Measurements from ENCODE around the gene PER3. TPM values are rescaled to one million over a fixed set of nuclear protein-coding genes. Genes with fewer than 3 reads are reported as not detected.
"Not testable (repeated sequence)": the region's sequence is repeated elsewhere in the genome, so short reads cannot be mapped to it uniquely, and the experiment has no call there.

Gene PER3
- total RNA-seq, 1 experiment from 2014 or later = 2.5 TPM

- no peak for DNase-seq (ENCODE audit: low read depth)
Observed at GRCh38 chr1:7778133-7778628, 5.9 kb upstream of the PER3 start.

GRCh38 chr1:7780976-7781375, 3.1 kb upstream of the PER3 start:
- no peak for DNase-seq (ENCODE audit: low read depth)

- no peak for DNase-seq (ENCODE audit: low read depth)
Observed at GRCh38 chr1:7781501-7781900, 2.6 kb upstream of the PER3 start.

- DNase-seq (ENCODE audit: low read depth) = no peak
Observed at GRCh38 chr1:7781923-7782495, 2.1 kb upstream of the PER3 start.

GRCh38 chr1:7783178-7783711, 846 bp upstream of the PER3 start:
- DNase-seq (ENCODE audit: low read depth) = peak; percentile 54

GRCh38 chr1:7784492-7785071, 491 bp downstream of the PER3 start:
- no peak for DNase-seq (ENCODE audit: low read depth)

- no peak for DNase-seq (ENCODE audit: low read depth)
Observed at GRCh38 chr1:7785108-7785507, 1.0 kb downstream of the PER3 start.

GRCh38 chr1:7786795-7787194, 2.7 kb downstream of the PER3 start:
- DNase-seq (ENCODE audit: low read depth) = no peak

GRCh38 chr1:7789828-7790227, 5.7 kb downstream of the PER3 start:
- DNase-seq (ENCODE audit: low read depth) = no peak

GRCh38 chr1:7791027-7791426, 6.9 kb downstream of the PER3 start:
- not testable (repeated sequence) for DNase-seq (ENCODE audit: low read depth)

GRCh38 chr1:7795406-7795805, 11.3 kb downstream of the PER3 start:
- DNase-seq (ENCODE audit: low read depth) = no peak

- DNase-seq (ENCODE audit: low read depth) = no peak
Observed at GRCh38 chr1:7805460-7805859, 21.4 kb downstream of the PER3 start.

- DNase-seq (ENCODE audit: low read depth) = peak; percentile 43
Observed at GRCh38 chr1:7808253-7808844, 24.3 kb downstream of the PER3 start.

GRCh38 chr1:7809742-7810141, 25.7 kb downstream of the PER3 start:
- DNase-seq (ENCODE audit: low read depth) = no peak

GRCh38 chr1:7810395-7810794, 26.3 kb downstream of the PER3 start:
- DNase-seq (ENCODE audit: low read depth) = peak; percentile 89

GRCh38 chr1:7811476-7811875, 27.4 kb downstream of the PER3 start:
- no peak for DNase-seq (ENCODE audit: low read depth)

GRCh38 chr1:7813677-7814373, 29.7 kb downstream of the PER3 start:
- no peak for DNase-seq (ENCODE audit: low read depth)

- DNase-seq (ENCODE audit: low read depth) = no peak
Observed at GRCh38 chr1:7821282-7821681, 37.2 kb downstream of the PER3 start.

GRCh38 chr1:7824701-7825100, 40.6 kb downstream of the PER3 start:
- DNase-seq (ENCODE audit: low read depth) = no peak

- DNase-seq (ENCODE audit: low read depth) = no peak
Observed at GRCh38 chr1:7826363-7826762, 42.3 kb downstream of the PER3 start.

- DNase-seq (ENCODE audit: low read depth) = no peak
Observed at GRCh38 chr1:7827126-7827955, 43.2 kb downstream of the PER3 start.
